Activated CD4-positive, alpha-beta T cell treated with anti-CD3 and anti-CD28 coated beads, Interleukin-2, amount 50 U/mL, for 16 hours (primary cell): ENCODE data around the gene PLXNB2.

Experiments
- DNase-seq: peaks from one replicate; pipeline ENCODE4 v3.0.0-alpha.2; 2020

Gene PLXNB2

DNA sequence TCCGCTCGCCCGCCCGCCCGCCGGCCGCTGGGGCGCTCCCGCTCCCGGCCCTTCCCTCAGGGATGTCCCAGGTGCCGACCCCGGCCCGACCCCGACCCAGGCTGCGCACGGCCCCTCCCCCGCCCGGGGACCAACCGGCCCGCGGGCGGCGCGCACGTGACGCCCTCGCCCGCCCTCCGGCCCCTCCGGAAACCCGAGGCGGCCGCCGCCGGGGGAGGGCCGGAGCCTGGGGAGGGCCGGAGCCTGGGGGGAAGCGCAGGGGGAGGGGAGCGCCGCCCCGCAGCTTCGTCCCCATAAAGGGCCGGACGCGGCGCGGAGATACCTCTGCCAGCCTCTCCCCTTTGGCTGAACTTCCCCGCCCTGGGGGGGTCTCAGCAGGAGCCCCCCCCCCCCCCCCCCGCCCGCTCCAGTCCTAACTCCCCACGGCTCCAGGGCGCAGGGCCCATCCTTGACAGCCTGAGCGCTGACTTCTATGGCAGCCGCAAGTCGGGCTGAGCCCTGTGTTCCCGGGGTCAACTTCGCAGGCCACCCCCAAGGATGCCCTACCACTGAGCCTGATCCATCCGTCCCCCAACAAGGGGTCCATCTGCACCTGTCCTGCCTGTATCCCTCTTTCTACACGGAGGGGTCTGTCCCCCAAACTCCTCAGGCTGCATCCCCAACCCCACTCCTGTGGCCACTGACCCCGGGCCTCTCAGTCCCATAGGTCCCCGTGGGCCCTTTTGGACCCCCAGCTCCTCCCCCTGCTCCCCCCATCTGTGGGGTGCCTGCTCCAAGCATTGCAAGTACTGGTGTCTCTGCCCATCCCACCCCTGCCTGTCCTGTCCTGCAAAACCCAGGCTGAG is 45.6 kb downstream of the PLXNB2 start, which contains the start of gene MAPK12:
Gene MAPK12, minus strand, starts transcription at position 69 of the 845 bp plus-strand sequence. CDS start 174 bp downstream, outside the sequence.
- DNase-seq = no peak

DNA sequence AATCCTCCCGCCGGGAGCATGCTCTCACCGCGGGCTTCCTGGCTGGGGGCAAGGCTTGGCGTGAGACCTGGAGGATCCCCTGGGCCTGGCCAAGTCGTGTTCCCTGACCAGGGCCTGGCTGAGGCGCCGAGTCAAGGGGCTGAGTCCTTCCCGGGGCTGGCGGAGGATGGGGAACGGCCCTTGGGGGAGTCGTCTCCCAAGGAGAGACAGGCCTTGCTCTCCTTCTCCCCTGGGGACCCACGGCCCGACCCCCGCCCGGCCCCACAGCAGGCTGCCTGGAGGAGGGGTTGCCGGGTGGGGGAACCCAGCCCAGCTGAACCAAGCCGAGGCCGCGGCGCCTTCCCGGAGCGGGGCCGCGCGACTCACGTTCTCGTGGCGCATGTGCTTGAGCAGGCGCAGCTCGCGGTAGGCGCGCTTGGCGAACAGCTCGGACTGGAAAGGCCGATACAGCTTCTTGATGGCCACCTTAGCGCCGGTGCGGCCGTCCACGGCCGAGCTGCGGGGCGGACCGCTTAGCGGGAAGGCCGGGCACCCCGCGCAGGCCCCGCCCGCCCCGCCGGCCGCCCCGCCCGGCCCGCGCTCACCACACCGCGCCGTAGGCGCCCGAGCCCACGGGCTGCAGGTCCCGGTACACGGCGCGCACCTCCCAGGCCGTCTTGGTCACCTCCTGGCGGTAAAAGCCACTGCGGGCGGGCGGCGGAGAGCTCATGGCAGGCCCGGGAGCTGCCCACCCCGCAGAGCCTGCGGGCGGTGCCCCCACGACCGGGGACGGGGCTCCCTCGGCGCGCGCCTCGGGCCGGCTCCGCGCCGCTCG is 46.4 kb downstream of the PLXNB2 start:
- peak; percentile 51 for DNase-seq

DNA sequence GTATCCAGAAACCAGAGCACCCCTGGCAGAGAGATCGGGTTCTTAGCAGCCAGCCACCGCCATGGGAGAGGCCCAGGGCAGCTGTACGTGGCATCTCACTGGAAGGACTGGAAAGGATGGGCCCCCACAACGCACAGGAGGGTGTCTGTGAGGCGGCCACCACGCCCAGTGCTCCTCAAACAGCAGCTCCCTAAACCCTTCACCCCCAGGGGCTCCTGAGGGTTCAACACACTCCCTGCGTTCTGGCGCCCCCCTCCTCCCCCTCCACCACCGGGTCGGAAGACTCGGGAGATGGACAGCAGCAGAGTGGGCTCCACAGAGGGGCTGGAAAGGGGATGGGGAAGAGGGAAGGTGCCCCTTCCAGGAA is 47.0 kb downstream of the PLXNB2 start:
- no peak for DNase-seq

DNA sequence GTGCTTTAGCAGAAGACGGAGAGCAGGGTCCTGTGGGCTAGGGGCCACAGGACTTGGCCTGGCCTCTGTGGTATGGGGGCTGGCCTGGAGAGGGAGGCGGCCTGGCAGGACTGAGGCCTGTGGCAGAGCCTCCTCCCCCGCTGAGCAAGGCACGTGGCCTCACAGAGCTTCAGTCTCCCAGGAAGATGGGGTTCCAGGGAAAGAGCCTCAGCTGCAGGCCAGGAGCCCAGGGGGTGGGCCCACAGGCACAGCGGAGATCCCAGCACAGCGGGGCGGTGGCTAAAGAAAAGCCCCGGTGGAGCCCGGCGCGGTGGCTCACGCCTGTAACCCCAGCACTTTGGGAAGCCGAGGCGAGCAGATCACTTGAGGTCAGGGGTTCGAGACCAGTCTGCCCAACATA is 48.1 kb downstream of the PLXNB2 start:
- no peak for DNase-seq

DNA sequence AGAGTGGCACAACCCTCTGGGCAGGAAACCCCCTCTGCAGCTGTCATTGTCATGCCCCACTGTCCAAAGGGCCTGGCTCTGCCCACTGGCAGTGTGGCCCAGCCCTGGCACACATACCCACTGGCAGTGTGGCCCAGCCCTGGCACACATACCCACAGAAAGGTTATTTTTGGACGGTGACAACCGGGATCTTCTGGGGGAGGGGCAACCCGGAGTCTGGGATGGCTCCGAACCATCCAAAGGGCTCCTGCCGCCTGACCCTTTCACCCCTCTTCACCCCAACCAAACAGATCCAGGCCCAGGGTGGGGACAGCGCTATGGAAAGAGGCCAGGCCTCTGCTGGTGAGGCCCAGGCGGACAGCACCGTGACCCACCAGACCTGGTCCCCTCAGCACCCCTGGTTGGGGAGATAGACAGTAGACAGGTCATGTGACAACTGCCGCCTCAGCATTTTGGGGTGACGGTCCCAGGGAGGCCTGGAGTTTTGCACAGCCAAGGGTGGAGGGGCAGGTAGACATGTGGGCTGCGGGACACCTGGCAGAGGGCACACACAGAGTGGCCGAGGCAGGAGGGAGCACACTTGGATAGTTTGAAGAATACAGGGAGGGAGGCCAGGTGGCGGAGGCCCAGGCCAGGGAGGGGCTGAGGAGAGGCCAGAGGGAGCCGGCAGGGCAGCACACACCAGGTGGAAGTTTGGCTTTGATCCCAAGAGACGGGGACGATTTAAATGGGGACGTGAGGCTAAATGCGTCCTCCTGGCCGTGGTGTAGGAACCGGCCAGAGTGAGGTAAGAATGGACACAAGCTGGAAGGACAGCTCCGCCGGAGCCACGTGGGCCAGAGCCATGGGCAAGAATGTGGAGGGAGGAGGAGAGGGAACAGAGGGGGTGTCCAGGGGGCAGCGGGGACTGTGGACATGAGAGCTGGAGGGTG is 48.8 kb downstream of the PLXNB2 start:
- no peak for DNase-seq

DNA sequence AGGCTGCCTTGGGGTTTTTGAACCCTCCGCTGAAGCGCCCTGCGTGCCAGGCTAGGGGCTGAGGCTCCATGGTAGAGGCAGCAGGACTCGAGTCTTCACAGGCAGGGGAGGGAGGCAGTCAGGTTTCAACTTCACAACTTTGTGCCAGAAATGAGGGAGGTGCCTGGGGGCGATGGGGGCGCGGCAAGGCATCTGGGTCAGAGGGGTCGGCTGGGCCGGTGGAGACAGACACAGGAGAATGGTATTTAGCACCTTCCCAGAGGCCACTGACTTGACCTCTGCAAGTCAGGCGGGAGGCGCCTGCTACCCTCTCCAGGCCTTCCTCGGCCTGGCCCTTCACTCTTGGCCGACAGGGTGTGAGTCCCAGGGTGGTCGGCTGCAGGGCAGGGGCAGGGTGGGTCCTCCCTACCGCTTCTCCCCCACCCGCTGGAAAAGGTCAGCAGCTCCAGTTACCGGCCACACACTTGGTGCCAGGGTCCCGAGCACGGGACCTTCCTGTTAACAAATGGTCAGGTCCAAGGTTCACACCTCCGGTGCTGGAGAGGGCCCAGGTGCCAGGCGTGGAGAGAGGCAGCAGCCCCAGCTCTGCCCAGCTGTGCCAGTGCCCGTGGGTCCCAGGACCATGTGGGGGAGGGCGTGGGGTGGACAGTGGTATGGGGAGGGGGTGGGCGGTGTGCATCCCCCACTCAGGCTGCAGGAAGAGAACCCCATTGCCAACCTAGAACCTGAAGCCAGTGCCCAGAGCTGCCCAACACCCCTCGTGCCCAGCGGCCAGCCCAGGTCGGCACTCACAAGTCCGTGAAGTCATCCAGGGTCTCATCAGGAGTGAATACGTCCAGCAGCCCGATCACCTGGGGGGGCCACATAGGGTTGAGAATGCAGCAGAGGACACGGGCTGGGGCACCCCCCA is 49.7 kb downstream of the PLXNB2 start:
- no peak for DNase-seq

DNA sequence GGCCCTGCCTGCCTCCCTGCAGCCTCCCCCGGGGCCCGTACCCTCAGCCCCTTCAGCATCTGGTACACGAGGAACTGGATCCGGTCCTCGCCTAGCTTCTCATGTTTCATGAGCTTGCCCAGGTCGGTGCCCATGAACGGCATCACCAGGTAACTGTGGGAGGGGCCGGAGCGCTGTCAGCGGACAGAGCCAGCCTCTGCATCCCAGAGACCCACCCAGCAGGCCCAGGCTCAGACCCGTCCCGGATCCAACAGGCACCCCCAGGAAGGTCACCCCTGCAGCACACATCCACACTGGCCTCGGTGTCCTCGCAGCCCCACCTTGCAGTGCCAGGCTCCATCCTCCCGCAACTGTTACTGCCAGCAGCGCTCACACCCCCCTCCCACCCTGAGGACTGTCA is 50.4 kb downstream of the PLXNB2 start:
- DNase-seq = no peak

DNA sequence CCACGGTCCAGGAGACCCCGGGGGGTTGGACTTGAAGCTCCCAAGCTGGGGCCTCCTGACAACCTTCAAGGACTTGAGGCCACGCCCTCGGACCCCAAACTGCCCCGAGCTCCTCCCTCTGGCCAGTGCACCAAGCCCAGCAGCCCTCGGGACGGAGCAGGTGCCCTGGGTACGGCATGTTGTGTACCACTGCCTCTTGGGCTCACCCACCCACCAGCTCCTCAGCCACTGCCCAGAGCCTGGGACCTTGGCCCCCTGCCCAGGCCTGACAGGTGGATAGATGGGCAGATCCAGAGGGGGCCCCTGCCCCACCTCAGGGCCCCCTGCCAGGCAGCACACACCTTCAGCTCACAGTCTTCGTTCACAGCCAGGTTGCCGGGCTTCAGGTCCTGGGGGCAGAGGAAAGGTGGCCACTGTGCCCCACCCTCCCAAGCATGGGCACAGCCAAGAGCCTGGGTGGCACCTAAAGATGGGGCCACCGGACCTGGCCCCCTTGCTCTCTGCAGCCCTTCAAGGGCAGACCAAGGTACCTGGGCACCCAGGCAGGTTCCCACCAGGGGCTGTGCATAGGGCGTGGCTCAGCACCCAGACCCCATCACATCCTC is 51.1 kb downstream of the PLXNB2 start:
- DNase-seq = no peak

DNA sequence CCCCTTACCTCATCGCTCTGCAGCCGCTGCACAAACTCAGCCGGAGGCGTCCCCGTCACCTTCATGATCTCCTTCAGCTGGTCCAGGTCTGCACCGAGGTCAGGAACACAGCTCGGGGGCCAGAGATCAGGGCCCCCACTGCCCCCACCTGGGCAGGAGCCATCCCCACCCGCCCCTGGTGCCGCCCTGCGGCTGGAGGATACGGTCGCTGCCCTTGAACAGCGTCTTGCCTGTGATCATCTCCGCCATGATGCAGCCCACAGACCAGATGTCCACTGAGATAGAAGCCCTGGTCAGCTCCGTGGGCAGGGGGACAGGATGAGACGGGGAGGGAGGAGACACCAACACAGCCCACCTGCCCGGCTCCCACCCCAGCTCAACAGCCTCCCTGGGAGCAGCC is 51.8 kb downstream of the PLXNB2 start:
- no peak for DNase-seq

DNA sequence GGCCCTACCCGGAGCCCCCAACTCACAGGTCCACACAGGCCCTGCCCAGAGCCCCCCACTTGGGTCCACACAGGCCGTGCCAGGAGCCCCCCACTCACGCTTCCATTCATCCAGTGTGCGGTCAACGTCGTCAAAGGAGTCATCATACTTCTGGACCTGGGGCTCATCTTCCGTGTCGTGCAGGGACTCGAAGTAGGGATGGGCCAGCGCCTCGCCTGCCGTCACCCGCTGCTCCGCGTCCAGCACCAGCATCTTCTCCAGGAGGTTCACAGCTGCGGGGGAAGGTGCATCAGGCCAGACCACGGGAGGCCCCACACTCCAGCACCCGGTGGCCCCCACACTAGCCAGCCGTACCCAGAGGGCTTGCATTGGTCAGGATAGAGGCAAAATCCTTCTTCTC is 52.3 kb downstream of the PLXNB2 start:
- DNase-seq = no peak

DNA sequence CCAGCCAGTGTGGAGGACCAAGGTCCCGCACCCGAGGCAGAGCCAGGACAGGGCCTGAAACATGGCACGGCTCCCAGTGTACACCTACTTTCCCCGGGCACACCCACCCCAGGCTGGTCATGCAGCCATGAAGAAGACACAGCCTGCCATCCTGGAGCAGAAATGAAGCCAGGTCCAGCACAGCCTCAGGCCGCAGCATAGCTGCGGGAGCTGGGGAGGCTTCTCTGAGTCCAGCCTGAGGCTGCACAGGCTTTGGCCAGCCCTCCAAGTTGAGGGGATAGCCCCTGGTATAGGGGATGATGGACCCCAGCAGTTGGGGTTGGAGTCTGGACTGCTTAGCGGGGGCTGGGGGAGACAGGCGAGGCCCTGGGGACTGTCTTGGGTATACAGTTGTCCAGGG is 53.5 kb downstream of the PLXNB2 start:
- DNase-seq = no peak

DNA sequence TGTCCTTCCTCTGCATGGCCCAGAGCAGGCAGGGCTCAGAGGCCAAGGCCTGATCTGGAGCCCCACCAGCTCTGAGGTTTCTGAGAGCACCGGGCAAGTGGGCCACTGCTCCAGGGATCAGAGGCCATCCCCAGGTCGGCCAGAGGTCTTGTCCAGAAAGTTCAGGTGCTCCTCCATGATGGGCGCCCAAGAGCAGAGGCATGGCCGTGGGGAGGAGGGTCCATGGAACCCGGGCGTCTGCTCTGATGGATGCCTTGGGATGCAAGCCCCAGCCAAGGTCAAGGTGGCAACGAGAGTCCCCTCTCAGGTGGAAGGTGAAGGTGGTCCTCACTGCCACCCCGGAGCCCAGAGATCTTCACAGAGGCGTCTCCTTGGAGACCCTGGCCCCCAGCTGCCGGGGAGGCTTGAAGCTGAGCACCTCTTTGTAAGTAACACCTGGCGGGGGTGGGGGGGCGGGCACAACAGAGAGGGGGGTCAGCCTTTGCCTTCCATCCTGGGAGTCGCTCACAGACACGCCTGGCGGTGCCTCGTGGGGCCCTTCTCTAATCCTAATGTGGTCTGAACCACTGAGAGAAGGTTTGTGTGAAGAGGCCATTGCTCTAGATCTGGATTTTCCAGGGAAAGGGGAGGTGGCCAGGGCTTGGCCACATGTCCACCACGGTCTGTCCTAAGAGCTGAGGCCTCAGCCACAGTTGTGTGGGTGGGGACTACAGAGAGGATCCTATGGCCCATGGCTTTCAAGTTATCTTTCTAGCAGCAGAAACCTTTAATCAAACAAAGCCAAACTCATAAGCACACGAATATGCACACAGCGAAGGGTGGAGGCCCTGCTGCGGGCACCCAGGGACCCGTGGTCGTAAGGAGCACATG is 54.2 kb downstream of the PLXNB2 start:
- DNase-seq = no peak

DNA sequence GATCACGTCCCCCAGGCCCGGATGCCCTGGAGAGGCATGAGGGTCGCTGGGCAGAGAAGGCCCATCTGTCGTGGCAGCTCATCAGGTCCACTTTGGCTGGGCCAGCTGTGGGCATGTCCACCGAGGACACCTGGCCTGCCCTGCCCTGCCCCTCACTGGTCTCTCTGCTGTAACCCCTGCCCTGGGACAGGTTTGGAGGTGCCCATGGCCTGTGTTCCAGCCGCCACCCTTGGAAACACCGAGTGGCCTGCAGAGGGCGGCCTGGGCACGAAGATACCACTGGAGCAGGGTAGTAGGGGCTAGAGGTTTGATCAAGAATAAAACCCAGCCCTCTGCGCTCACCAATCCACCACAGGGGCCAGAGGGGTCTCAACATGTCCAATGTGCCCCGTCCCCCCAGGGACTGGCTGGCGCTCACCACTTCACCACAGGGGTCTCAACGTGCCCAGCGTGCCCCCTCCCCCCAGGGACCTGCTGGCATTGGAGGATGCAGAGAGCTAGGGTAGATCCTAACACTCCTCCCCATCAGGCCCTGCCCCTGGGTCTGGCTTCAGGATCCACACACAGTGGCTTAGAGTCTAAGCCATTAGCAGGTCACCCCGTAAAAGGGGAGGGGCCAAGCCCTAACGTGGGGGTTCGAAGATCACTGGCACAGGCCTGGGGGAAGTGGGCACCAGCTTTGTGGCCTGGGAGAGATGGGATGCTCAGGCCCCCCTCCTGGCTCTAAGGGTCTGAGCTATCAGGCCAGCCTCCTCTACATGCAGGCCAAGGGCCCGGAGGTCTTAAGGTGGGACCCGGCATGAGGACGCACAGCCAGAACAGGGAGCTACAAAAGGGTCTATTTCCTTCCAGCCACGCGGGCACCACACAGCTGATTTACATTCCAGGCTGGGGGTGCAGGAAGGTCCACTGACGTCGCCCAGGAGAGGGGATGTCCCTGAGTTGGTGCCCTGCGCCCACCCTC is 55.1 kb downstream of the PLXNB2 start:
- DNase-seq = peak; percentile 61

DNA sequence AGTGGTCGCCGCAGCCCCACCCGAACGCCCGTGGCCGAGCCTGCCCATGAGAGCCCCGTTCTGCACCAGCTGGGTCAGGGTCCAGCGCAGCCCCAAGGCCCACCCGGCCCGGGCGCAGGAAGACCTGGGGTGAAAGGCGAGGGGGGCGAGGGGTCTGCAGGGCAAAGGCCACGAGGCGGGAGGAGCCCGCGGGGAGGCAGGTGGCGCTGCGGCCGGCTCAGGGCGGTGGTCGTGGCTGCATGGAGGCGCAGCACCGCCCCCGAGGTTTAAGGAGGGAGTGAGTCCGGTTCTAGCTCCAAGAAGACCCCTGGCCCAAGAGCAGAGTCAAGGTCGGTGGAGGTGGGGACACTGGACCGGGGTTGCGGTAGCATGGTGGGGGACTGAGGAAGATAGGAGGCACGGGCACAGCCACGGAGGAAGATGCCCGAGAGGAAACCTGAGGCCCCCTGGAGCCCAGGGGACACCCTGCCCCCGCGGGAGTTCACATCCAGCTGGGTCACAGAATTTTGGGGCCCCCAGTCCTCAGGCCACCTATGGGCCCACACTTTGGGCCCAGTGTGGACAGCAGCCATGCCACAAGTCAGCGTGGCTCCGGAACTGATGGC is 55.9 kb downstream of the PLXNB2 start:
- DNase-seq = no peak

DNA sequence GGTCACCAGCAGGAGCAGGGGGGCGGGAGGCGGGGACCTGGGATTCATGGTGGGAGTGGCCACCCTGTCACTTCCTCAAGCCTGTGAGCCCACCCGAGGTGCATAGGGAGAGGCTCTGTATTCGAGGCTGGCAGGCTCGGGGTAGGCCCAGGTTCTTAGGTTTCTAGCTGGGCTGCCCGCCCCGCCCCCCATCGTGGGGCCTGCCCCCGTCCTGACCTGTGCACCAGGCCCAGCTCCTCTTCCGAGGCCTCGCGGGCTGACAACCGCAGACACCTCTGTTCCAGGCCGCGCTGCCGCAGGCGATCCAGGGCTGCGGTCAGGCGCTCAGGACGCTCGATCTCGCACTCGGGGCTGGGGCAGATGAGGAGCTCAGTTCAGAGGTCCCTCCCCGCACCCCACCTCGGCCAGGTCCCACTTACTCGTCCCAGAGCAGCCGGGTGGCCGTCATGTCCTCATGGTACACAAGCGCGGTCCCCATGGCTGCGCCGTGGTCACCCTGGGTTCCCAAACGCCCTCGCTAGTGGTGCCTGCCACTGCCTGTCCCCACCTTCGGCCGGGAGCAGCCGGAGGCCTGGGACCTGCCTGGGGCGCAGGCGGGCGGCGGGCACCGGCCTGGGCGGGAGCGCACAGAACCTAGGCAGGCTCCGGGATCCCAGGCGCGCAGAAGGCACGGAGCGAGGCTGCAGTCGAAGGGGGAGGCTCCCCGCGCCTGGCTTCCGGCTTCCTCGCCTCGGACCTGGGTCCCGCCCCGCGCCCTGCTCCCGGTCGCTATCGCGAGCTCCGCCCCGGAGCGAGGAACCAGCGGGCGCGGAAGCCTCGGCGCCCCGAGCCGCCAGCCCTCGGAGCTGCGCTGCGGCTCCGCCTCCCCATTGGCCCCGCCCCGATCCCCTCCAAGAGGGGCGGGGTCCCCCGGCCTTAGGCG is 56.6 kb downstream of the PLXNB2 start, which contains the start of gene HDAC10:
Gene HDAC10, minus strand, starts transcription at position 711 of the 922 bp plus-strand sequence. Its CDS starts 233 bp downstream, at position 478.
- peak; percentile 87 for DNase-seq

DNA sequence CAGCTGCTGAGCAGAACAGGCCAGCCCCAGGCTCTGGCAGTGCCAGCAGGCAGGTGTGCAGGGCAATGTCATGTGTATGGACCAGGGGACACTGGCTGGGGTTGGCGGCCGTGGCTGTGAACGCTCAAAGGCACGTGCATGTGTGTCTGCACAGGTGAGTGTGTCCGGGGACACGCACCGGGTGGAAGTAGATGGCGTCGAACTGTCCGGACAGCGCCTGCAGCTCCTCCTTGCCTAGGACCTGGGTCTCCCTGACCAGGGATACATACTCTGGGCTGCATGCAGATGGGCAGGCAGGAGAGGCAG is 57.2 kb downstream of the PLXNB2 start:
- DNase-seq = no peak
